HEK293T (cell line): ENCODE results near the gene NRL.

Experiments used
- CTCF ChIA-PET: fragments of 350-600 bp; formaldehyde crosslinking; extraction: SDS; loops from one replicate; lab custom pipeline; 2021; ENCODE audit warnings: antibody characterized with exemption, inconsistent platforms; lab: Yijun Ruan, JAX
- POLR2A ChIA-PET: fragments of 350-600 bp; formaldehyde crosslinking; extraction: SDS; loops from one replicate; lab custom pipeline; 2020; ENCODE audit warnings: antibody characterized with exemption, inconsistent platforms; lab: Yijun Ruan, JAX
- DNase-seq: peaks from one replicate; pipeline ENCODE4 v3.0.0; 2012; ENCODE audit warnings: mixed read lengths; ENCODE audit errors: extremely low spot score
- ARNT ChIP-seq: fragments of 450-650 bp; IDR thresholded peaks from 2 replicates; pipeline ENCODE4 v1.6.1; 2017; ENCODE audit warnings: mild to moderate bottlenecking
- BHLHE40 ChIP-seq: fragments of 450-650 bp; IDR thresholded peaks from 2 replicates; pipeline ENCODE4 v1.6.1; 2016; ENCODE audit warnings: mild to moderate bottlenecking, moderate library complexity, borderline replicate concordance
- CTBP1 ChIP-seq: fragments of 450-650 bp; IDR thresholded peaks from 2 replicates; pipeline ENCODE4 v1.6.1; 2016; ENCODE audit warnings: borderline replicate concordance
- ELF4 ChIP-seq: fragments of 450-650 bp; IDR thresholded peaks from 2 replicates; pipeline ENCODE4 v1.6.1; 2017; ENCODE audit warnings: antibody characterized with exemption
- FOXA1 ChIP-seq: fragments of 450-650 bp; IDR thresholded peaks from 2 replicates; pipeline ENCODE4 v1.6.1; 2016; ENCODE audit warnings: mild to moderate bottlenecking
- FOXK2 ChIP-seq: fragments of 450-650 bp; IDR thresholded peaks from 2 replicates; pipeline ENCODE4 v1.6.1; 2016; ENCODE audit warnings: mild to moderate bottlenecking
- FOXM1 ChIP-seq: fragments of 450-650 bp; IDR thresholded peaks from 2 replicates; pipeline ENCODE4 v1.6.1; 2017; ENCODE audit warnings: mild to moderate bottlenecking, borderline replicate concordance
- HDGF ChIP-seq: fragments of 450-650 bp; IDR thresholded peaks from 2 replicates; pipeline ENCODE4 v1.6.1; 2017; ENCODE audit warnings: antibody characterized with exemption, borderline replicate concordance
- L3MBTL2 ChIP-seq: fragments of 450-650 bp; conservative IDR thresholded peaks from 2 replicates; pipeline ENCODE4 v1.6.1; 2016; ENCODE audit warnings: mild to moderate bottlenecking
- LEF1 ChIP-seq: fragments of 450-650 bp; IDR thresholded peaks from 2 replicates; pipeline ENCODE4 v1.6.1; 2017; ENCODE audit warnings: mild to moderate bottlenecking, borderline replicate concordance
- NFRKB ChIP-seq: fragments of 450-650 bp; IDR thresholded peaks from 2 replicates; pipeline ENCODE4 v1.6.1; 2016; ENCODE audit warnings: mild to moderate bottlenecking, moderate library complexity
- SP1 ChIP-seq: fragments of 450-650 bp; IDR thresholded peaks from 2 replicates; pipeline ENCODE4 v1.6.1; 2017
- SUZ12 ChIP-seq: fragments of 450-650 bp; IDR thresholded peaks from 2 replicates; pipeline ENCODE4 v1.6.1; 2016; ENCODE audit warnings: mild to moderate bottlenecking
- TARDBP ChIP-seq: fragments of 450-650 bp; IDR thresholded peaks from 2 replicates; pipeline ENCODE4 v1.6.1; 2016
- ZNF384 ChIP-seq: fragments of 450-650 bp; IDR thresholded peaks from 2 replicates; pipeline ENCODE4 v1.6.1; 2016
- TF ChIP-seq, protein P1 (sequence below): fragments of 450-650 bp; IDR thresholded peaks from 2 replicates; pipeline ENCODE4 v1.6.1; 2016

NRL gene

DNA sequence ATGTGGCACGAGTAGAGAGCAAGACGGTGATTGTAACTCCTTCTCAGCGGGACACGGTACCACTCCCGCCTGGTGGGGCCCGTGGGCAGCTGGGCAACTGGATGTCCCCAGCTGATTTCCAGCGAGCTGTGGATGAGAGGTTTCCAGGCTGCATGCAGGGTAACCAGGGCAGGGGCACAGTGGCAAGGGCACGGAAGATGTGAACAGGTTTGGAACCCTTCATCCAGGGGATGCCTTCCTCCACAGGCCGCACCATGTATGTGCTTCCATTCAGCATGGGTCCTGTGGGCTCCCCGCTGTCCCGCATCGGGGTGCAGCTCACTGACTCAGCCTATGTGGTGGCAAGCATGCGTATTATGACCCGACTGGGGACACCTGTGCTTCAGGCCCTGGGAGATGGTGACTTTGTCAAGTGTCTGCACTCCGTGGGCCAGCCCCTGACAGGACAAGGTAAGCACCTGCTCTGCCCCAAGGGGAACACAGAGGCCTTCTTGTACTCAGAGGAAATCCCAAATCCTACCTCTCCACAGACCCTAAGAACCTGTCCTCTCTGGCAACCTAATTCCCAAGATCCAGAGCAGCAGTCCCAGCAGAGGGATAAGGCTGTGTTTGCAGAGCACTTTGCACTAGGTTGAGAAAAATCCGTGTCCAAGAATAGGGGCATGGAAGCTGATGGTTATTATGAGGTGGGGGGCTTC lies 16.4 kb downstream of the NRL start:
- TF ChIP-seq TARDBP (no peak), ZNF384 (no peak), L3MBTL2 (no peak), SP1 (no peak), FOXM1 (no peak), ELF4 (no peak), LEF1 (no peak), SUZ12 (no peak), FOXA1 (no peak)
- TF ChIP-seq, protein P1, sequence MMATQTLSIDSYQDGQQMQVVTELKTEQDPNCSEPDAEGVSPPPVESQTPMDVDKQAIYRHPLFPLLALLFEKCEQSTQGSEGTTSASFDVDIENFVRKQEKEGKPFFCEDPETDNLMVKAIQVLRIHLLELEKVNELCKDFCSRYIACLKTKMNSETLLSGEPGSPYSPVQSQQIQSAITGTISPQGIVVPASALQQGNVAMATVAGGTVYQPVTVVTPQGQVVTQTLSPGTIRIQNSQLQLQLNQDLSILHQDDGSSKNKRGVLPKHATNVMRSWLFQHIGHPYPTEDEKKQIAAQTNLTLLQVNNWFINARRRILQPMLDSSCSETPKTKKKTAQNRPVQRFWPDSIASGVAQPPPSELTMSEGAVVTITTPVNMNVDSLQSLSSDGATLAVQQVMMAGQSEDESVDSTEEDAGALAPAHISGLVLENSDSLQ: no peak
- ChIA-PET CTCF (interaction anchor here (2.3 kb wide), 1 partner anchor 10 kb away, joined by 6 read pairs; no protein-coding TSS in a partner anchor), POLR2A (interaction anchor here (1.1 to 8.8 kb wide), 4 partner anchors 8 to 40 kb away, joined by 3 to 162 read pairs (median 6); partner anchors contain the start of genes DCAF11, NRL and PSME1)
- no peak for DNase-seq

DNA sequence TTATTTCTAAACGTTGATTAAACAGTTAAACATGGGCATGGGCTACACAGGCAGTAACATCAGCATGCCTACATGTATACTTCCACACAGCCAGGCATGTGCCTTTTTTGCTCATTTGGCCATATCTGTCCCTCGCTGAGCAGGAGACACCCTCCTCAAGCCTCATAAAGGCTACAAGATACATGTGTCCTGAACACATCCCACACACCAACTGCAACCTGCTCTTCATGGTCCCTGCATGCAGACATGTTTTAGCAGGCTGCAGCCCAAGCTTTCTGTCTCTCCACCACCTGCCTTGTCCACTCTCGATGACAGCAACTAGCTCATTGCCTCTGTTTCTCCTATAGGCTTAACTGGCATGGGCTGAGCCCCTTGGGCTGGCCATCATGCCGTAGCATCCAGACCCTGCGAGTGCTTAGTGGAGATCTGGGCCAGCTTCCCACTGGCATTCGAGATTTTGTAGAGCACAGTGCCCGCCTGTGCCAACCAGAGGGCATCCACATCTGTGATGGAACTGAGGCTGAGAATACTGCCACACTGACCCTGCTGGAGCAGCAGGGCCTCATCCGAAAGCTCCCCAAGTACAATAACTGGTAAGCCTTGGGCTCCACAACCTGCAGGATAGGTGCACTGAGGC lies 18.1 kb downstream of the NRL start:
- TF ChIP-seq ELF4 (no peak), SP1 (no peak), ZNF384 (no peak), L3MBTL2 (no peak), CTBP1 (no peak), NFRKB (no peak), BHLHE40 (no peak), ARNT (no peak), FOXK2 (no peak), SUZ12 (no peak), FOXM1 (no peak), TARDBP (no peak), LEF1 (no peak), HDGF (no peak)
- TF ChIP-seq, protein P1: no peak
- ChIA-PET POLR2A (interaction anchor here (0.6 to 8.8 kb wide), 5 partner anchors 10 to 44 kb away, joined by 3 to 162 read pairs (median 4); no protein-coding TSS in a partner anchor), CTCF (interaction anchor here (0.6 to 3.2 kb wide), 4 partner anchors 11 to 64 kb away, joined by 5 to 28 read pairs (median 6); partner anchors contain the start of gene IRF9)

DNA sequence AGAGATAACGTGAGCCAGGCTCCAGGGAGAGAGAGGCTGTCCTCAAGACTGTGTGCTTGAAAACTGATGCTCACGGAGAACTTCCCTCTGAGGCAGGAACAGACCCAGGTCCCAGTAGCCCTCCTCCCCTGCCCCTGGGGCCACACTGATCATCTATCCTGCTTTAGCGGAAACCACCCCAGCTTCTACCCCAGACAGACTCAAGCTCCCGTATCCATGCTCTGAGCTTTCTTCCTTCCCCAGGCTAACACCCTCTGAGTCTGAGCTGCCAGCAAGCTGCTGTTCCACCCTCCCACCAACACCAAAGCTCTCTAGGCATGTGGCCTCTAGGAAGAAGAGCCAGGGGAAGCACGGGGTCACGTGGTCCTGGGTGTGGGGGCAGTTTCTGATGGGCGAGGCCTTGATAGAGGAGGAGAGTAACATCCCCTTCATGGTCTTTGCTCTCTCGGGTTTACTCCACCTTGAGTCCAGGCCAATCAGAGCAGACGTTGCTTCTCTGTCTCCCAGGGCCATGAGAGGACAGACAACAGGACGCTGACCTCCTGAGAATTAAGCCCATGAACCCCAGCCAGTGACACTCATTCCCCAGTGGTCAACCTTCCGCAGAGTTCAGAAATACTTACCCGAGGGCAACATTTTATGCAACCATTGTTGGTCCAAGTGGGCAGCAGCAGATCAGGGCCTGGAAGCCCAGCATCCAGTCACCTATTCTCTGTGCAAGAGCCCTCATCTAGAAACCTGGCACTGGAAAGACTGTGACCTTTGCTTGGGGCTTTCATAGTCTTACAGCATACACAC lies 19.3 kb downstream of the NRL start:
- TF ChIP-seq L3MBTL2 (peak; percentile 67), FOXK2 (no peak)
- DNase-seq: peak; percentile 25
- CTCF ChIA-PET: interaction anchor here (2.0 to 8.4 kb wide), 3 partner anchors 12 to 65 kb away, joined by 5 to 153 read pairs (median 28); partner anchors contain the start of gene IRF9
- POLR2A ChIA-PET: interaction anchor here (0.6 to 8.8 kb wide), 18 partner anchors 10 to 346 kb away, joined by 3 to 162 read pairs (median 18); partner anchors contain the start of genes CARMIL3, DCAF11, EMC9 and IRF9

More for the DNA sequence above, 18.1 kb downstream of the NRL start:
- no peak for DNase-seq

DNA sequence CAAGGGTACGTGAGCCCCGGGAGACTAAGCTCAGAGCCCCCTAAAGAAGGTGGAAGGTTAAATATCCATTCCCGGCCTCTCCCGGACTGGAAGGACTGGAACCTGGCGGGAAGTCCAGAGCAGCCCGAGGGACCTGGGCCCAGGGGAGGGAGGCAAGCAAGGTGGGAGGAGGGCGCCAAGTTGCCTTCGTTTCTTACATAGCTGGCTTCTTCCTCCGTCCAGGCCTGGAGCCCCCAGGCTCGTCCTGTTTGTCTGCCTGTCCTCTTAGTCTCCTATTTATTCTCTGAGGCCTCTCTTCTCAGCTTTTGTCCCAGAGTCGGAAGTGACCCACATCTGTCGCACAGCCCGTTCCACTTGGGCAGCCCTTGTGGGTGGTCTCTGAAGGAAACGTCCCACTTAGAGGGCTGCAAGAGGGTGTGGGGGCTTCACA lies 19.9 kb downstream of the NRL start:
- DNase-seq: no peak
- TF ChIP-seq FOXM1 (no peak), HDGF (no peak), ZNF384 (no peak), BHLHE40 (no peak), CTBP1 (no peak), SP1 (no peak), FOXA1 (no peak), SUZ12 (no peak), ARNT (no peak), ELF4 (no peak), TARDBP (no peak), LEF1 (no peak), L3MBTL2 (no peak)
- TF ChIP-seq, protein P1: no peak
- POLR2A ChIA-PET: interaction anchor here (0.6 to 8.8 kb wide), 24 partner anchors 10 to 347 kb away, joined by 3 to 162 read pairs (median 6); partner anchors contain the start of genes CARMIL3, DCAF11, EMC9 and IRF9
- CTCF ChIA-PET: interaction anchor here (2.0 to 8.4 kb wide), 3 partner anchors 13 to 66 kb away, joined by 5 to 153 read pairs (median 28); partner anchors contain the start of gene IRF9
